Endothelial cell of umbilical vein (primary cell): ENCODE measurements around the gene GAB2.

ENCODE experiments used
- CTCF ChIP-seq, 2 donors: IDR thresholded peaks; 1 replicate in 1 of 2; 2 replicates in 1 of 2; pipeline ENCODE4 v1.5.1; 2011; ENCODE audit warnings: low read length in 2 of 2, mild to moderate bottlenecking in 2 of 2, moderate library complexity in 2 of 2, control low read depth in 1 of 2, inconsistent platforms in 1 of 2, low read depth in 1 of 2; ENCODE audit not compliant: insufficient read depth in 1 of 2; ENCODE audit errors: extremely low read depth in 1 of 2
- FOS ChIP-seq: IDR thresholded peaks from 2 replicates; pipeline ENCODE4 v1.6.1; 2011; ENCODE audit warnings: mild to moderate bottlenecking, low read length, moderate library complexity, borderline replicate concordance; ENCODE audit not compliant: insufficient read depth
- GATA2 ChIP-seq: IDR thresholded peaks from 2 replicates; pipeline ENCODE4 v1.7.0; 2011; ENCODE audit warnings: low read depth, mild to moderate bottlenecking, moderate library complexity, mixed read lengths, low read length; ENCODE audit not compliant: insufficient read length, insufficient read depth
- JUN ChIP-seq: IDR thresholded peaks from 2 replicates; pipeline ENCODE4 v1.6.1; 2011; ENCODE audit warnings: borderline replicate concordance, low read depth; ENCODE audit not compliant: insufficient read length, insufficient read depth
- MAX ChIP-seq: IDR thresholded peaks from 2 replicates; pipeline ENCODE4 v1.6.1; 2011; ENCODE audit not compliant: insufficient read depth, insufficient read length

GRCh38 chr11:78311702-78312371, 105.8 kb downstream of the GAB2 start:
- TF ChIP-seq CTCF (IDR thresholded peaks at IDR 0.05; ENCODE audit: extremely low read depth in 1 of 2, insufficient read depth in 1 of 2, low read depth in 1 of 2, low read length in 2 of 2) (no peak), FOS (no peak), GATA2 (no peak), JUN (no peak), MAX (no peak)
